ENCODE data around the gene GINS1. TPM values are rescaled to one million over a fixed set of nuclear protein-coding genes. Genes with fewer than 3 reads are reported as not detected.

GINS1 gene
- total RNA-seq, 3 donors from 2014 or later = 0.32 to 0.73 (median 0.33) TPM

GRCh38 chr20:25466846-25467245 lies 59.4 kb downstream of the GINS1 start:
- no peak overlapping the region for H3K4me3 ChIP-seq
- no peaks in the 10 kb centered on the region for H3K36me3 ChIP-seq
- no peaks in the 10 kb centered on the region for H3K4me1 ChIP-seq
- no peak overlapping the region for H3K27ac ChIP-seq
- intact Hi-C loops (cut with DNase I; ENCODE audit: low total_unique reads) = no loop called here
- no peak for DNase-seq (ENCODE audit: low spot score in 2 of 2)
- TF ChIP-seq, protein P1, sequence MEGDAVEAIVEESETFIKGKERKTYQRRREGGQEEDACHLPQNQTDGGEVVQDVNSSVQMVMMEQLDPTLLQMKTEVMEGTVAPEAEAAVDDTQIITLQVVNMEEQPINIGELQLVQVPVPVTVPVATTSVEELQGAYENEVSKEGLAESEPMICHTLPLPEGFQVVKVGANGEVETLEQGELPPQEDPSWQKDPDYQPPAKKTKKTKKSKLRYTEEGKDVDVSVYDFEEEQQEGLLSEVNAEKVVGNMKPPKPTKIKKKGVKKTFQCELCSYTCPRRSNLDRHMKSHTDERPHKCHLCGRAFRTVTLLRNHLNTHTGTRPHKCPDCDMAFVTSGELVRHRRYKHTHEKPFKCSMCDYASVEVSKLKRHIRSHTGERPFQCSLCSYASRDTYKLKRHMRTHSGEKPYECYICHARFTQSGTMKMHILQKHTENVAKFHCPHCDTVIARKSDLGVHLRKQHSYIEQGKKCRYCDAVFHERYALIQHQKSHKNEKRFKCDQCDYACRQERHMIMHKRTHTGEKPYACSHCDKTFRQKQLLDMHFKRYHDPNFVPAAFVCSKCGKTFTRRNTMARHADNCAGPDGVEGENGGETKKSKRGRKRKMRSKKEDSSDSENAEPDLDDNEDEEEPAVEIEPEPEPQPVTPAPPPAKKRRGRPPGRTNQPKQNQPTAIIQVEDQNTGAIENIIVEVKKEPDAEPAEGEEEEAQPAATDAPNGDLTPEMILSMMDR (IDR thresholded peaks at IDR 0.05) = no peak
- TF ChIP-seq POLR2AphosphoS5 (IDR thresholded peaks at IDR 0.05) = no peak
- no peak for TF ChIP-seq POLR2A (IDR thresholded peaks at IDR 0.05)
- H3K27me3 ChIP-seq = no peaks in the 10 kb centered on the region
- H3K9me3 ChIP-seq = no peaks in the 10 kb centered on the region

DNA sequence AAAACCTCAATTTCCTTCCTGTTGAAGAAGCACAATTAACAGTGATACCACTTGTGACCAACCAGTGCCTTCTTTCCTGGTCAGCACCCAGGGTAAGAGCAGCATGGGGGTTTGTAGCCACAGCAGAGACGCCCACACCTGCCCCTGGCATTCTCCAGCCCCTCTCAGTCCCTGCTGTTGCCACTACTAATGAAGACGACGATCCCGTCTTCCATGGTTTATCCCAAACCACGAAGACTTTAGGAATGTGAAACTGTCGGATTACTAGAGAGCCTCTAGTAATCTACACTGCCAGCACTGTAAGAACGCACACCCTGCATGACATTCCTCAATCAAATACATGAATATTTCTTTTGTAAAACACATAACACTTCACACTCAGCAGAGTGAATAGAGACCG lies 60.0 kb downstream of the GINS1 start:
- Histone ChIP-seq H3K9me3 (no peaks in the 10 kb centered on the region), H3K27ac (no peak overlapping the region), H3K36me3 (no peaks in the 10 kb centered on the region), H3K4me1 (no peaks in the 10 kb centered on the region), H3K4me3 (no peak overlapping the region), H3K27me3 (no peaks in the 10 kb centered on the region)
- intact Hi-C loops (cut with DNase I; ENCODE audit: low total_unique reads) = no loop called here
- no peak for DNase-seq (ENCODE audit: low spot score in 2 of 2)
- TF ChIP-seq POLR2AphosphoS5 (IDR thresholded peaks at IDR 0.05) = no peak
- no peak for TF ChIP-seq POLR2A (IDR thresholded peaks at IDR 0.05)
- TF ChIP-seq, protein P1 (IDR thresholded peaks at IDR 0.05) = no peak

DNA sequence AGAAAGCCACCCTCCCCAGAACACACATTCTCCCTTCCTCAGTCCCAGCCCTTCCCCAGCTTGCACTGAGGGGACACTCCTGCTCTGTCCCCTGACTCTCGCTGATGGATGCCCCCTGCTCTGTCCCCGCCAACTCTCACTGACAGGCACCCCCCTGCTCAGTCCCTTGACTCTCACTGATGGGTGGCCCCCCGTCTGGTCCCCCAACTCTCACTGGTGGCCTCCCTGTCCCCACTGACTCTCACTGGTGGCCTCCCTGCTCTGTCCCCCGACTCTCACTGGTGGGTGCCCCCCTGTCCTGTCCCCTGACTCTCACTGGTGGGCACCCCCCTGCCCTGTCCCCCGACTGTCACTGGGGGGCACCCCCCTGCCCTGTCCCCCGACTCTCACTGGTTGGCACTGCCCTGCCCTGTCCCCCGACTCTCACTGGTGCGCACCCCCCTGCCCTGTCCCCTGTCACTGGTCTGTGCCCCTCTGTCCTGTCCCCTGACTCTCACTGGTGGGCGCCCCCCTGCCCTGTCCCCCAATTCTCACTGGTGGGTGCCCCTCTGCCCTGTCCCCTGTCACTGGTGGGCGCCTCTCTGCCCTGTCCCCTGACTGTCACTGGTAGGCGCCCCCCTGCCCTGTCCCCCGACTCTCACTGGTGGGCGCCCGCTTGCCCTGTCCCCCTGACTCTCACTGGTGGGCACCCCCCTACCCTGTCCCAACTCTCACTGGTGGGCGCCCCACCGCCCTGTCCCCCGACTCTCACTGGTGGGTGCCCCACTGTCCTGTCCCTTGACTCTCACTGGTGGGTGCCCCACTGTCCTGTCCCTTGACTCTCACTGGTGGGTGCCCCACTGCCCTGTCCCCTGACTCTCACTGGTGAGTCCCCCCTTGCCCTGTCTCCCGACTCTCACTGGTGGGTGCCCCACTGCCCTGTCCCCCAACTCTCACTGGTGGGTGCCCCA lies 60.9 kb downstream of the GINS1 start:
- Histone ChIP-seq H3K27me3 (no peaks in the 10 kb centered on the region), H3K36me3 (no peaks in the 10 kb centered on the region), H3K9me3 (no peaks in the 10 kb centered on the region), H3K4me1 (no peaks in the 10 kb centered on the region), H3K4me3 (no peak overlapping the region), H3K27ac (no peak overlapping the region)
- TF ChIP-seq POLR2AphosphoS5 (IDR thresholded peaks at IDR 0.05) = no peak
- TF ChIP-seq POLR2A (IDR thresholded peaks at IDR 0.05) = no peak
- TF ChIP-seq, protein P1 (IDR thresholded peaks at IDR 0.05) = no peak
- intact Hi-C loops (cut with DNase I; ENCODE audit: low total_unique reads) = no loop called here
- DNase-seq (ENCODE audit: low spot score in 2 of 2) = no peak

DNA sequence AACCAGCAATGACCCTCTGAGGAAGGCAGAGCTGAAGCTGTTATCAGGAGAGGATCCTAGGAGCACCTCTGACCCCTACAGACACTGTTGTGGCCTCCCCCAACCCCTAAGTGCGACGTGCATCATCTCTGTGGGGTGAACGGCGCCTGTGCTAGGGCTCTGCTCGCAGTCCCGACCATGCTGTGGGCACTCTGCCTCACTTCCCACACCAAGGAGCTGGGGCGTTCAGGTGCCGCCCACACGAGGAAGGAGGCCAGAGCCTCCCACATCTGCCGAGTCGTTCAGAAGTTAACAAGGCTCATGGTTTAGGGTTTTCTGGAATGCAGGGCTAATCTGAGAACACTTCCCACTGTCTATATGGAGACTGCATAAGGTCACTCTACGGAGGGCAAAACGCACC lies 62.1 kb downstream of the GINS1 start:
- no peaks in the 10 kb centered on the region for H3K9me3 ChIP-seq
- H3K27me3 ChIP-seq = no peaks in the 10 kb centered on the region
- H3K27ac ChIP-seq = no peak overlapping the region
- intact Hi-C loops (cut with DNase I; ENCODE audit: low total_unique reads) = no loop called here
- H3K4me1 ChIP-seq = no peaks in the 10 kb centered on the region
- TF ChIP-seq POLR2A (IDR thresholded peaks at IDR 0.05) (no peak), POLR2AphosphoS5 (IDR thresholded peaks at IDR 0.05) (no peak)
- TF ChIP-seq, protein P1 (IDR thresholded peaks at IDR 0.05) = no peak
- no peaks in the 10 kb centered on the region for H3K36me3 ChIP-seq
- no peak overlapping the region for H3K4me3 ChIP-seq
- no peak for DNase-seq (ENCODE audit: low spot score in 2 of 2)

DNA sequence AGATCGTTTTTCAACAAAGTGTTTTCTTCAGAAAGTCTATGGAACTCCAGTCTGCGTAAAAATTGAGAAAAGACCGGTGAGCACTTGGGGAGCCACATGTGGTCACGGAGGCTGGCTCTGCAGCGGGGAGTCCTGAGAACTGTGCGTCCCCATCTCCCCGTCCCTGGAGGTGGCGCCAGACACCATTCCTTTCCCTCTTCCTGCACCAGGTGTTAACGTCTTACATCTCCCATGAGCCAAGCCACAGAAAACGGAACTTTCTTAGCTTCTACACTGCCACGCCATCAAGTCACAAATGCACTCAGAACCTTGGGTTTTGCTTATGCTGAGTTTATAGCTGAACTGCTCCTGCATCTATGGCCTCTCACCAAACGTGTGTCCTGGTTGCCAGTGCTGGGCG lies 62.6 kb downstream of the GINS1 start:
- DNase-seq (ENCODE audit: low spot score in 2 of 2) = no peak
- TF ChIP-seq POLR2AphosphoS5 (IDR thresholded peaks at IDR 0.05) (no peak), POLR2A (IDR thresholded peaks at IDR 0.05) (no peak)
- TF ChIP-seq, protein P1 (IDR thresholded peaks at IDR 0.05) = no peak
- no peaks in the 10 kb centered on the region for H3K27me3 ChIP-seq
- no peaks in the 10 kb centered on the region for H3K4me1 ChIP-seq
- intact Hi-C loops (cut with DNase I; ENCODE audit: low total_unique reads) = no loop called here
- H3K9me3 ChIP-seq = no peaks in the 10 kb centered on the region
- H3K36me3 ChIP-seq = no peaks in the 10 kb centered on the region
- no peak overlapping the region for H3K4me3 ChIP-seq
- no peak overlapping the region for H3K27ac ChIP-seq
